CD4-positive, alpha-beta memory T cell (primary cell): ENCODE measurements around the gene HDAC7. TPM values are rescaled to one million over a fixed set of nuclear protein-coding genes. Genes with fewer than 3 reads are reported as not detected.

Experiments
- CTCF ChIA-PET: fragments of 350-600 bp; sonication (Branson Sonifier 250); formaldehyde crosslinking; loops from one replicate; lab custom pipeline; 2021; ENCODE audit warnings: inconsistent platforms; ENCODE audit not compliant: partially characterized antibody; lab: Charles Lee
- POLR2A ChIA-PET: fragments of 350-600 bp; sonication (Branson Sonifier 250); formaldehyde crosslinking; loops from one replicate; lab custom pipeline; 2021; ENCODE audit not compliant: partially characterized antibody; lab: Charles Lee
- DNase-seq, 5 donors: peaks; one replicate each; pipeline versions ENCODE4 v3.0.0 to v3.0.0-alpha.2; 2020 to 2022; ENCODE audit warnings: mixed read lengths in 1 of 5
- H3K27ac ChIP-seq: one replicate; pipeline ENCODE4 v1.7.0; 2013; ENCODE audit warnings: low read depth, low read length
- H3K27me3 ChIP-seq: 2 replicates; pipeline ENCODE4 v1.7.0; 2013; ENCODE audit warnings: mild to moderate bottlenecking, low read length, moderate library complexity; ENCODE audit not compliant: insufficient read depth
- H3K36me3 ChIP-seq: 2 replicates; pipeline ENCODE4 v1.7.0; 2013; ENCODE audit warnings: mild to moderate bottlenecking, low read length, moderate library complexity; ENCODE audit not compliant: insufficient read depth
- H3K4me1 ChIP-seq: 2 replicates; pipeline ENCODE4 v1.7.0; 2013; ENCODE audit warnings: mild to moderate bottlenecking, low read length, moderate library complexity; ENCODE audit not compliant: insufficient read depth
- H3K4me3 ChIP-seq, 2 donors: one replicate each; pipeline ENCODE4 v1.7.0; 2013; ENCODE audit warnings: low read length in 2 of 2, mild to moderate bottlenecking in 1 of 2
- H3K9me3 ChIP-seq, 2 donors: one replicate each; pipeline ENCODE4 v1.7.0; 2013; ENCODE audit warnings: low read length in 2 of 2, control low read depth in 1 of 2; ENCODE audit not compliant: control insufficient read depth in 1 of 2
- H3K27ac Mint-ChIP-seq, 7 donors: one replicate each; pipeline ENCODE4 v1.8.0; 2020 to 2021; ENCODE audit warnings: mixed read lengths in 7 of 7, mild to moderate bottlenecking in 6 of 7, inconsistent platforms in 3 of 7, moderate library complexity in 3 of 7
- H3K27me3 Mint-ChIP-seq, 2 donors: one replicate each; pipeline ENCODE4 v1.8.0; 2020 to 2021; ENCODE audit warnings: mixed read lengths in 2 of 2
- H3K36me3 Mint-ChIP-seq, 2 donors: one replicate each; pipeline ENCODE4 v1.8.0; 2020 to 2021; ENCODE audit warnings: mixed read lengths in 2 of 2, inconsistent platforms in 1 of 2, mild to moderate bottlenecking in 1 of 2
- H3K4me1 Mint-ChIP-seq, 4 donors: one replicate each; pipeline ENCODE4 v1.8.0; 2020 to 2021; ENCODE audit warnings: mixed read lengths in 4 of 4, mild to moderate bottlenecking in 1 of 4
- H3K4me3 Mint-ChIP-seq, 8 donors: one replicate each; pipeline ENCODE4 v1.8.0; 2020 to 2021; ENCODE audit warnings: mixed read lengths in 8 of 8, mild to moderate bottlenecking in 7 of 8, moderate library complexity in 6 of 8, inconsistent platforms in 3 of 8
- H3K9me3 Mint-ChIP-seq, 8 donors: one replicate each; pipeline ENCODE4 v1.8.0; 2020 to 2021; ENCODE audit warnings: mixed read lengths in 8 of 8, mild to moderate bottlenecking in 5 of 8, inconsistent platforms in 3 of 8, moderate library complexity in 1 of 8
- intact Hi-C: fragments of 100-400 bp; cut with micrococcal nuclease; formaldehyde crosslinking; loops from one replicate; pipeline ENCODE4 v1.15.1; 2023
- polyA plus RNA-seq, 2 donors: library from polyadenylated mRNA; unstranded; fragments of 300-500 nt; fragmentation: Illumina TruSeq; gene quantifications; one replicate each; pipeline ENCODE4 v1.2.3, GENCODE V29; 2021
- total RNA-seq, 2 experiments: library from RNA; stranded (reverse); gene quantifications; one replicate each; pipeline ENCODE4 v1.2.3, GENCODE V29; 2021

HDAC7 gene
- total and polyA plus RNA-seq, 4 experiments from 2014 or later, result 7.9 to 142 (median 83.1) TPM

- intact Hi-C loops, result loop anchor here (1.0 kb wide), 3 partner anchors 9 to 16 kb away; no protein-coding TSS in a partner anchor
- Mint-ChIP-seq H3K27me3 (no peaks in the 10 kb centered on the region), H3K4me3 (peak overlapping the region; percentile 9 to 88 (median 83)), H3K36me3 (no peaks in the 10 kb centered on the region), H3K9me3 (peaks cover 0 to 2% (median 0%) of the 10 kb centered on the region in 8 donors), H3K27ac (peak overlapping the region; percentile 93 to 98 (median 96)), H3K4me1 (peaks cover 63 to 92% (median 81%) of the 10 kb centered on the region in 4 donors)
- no peak for DNase-seq
- Histone ChIP-seq H3K27me3 (no peaks in the 10 kb centered on the region), H3K4me1 (peaks cover 93% of the 10 kb centered on the region), H3K36me3 (no peaks in the 10 kb centered on the region), H3K27ac (peak overlapping the region; percentile 53), H3K4me3 (no peak overlapping the region), H3K9me3 (no peaks in the 10 kb centered on the region)
- POLR2A ChIA-PET, result interaction anchor here (0.9 to 19.2 kb wide), 6 partner anchors 9 to 119 kb away, joined by 3 to 516 read pairs (median 10); partner anchors contain the start of gene RPAP3
- CTCF ChIA-PET, result interaction anchor here (0.7 to 22.4 kb wide), 7 partner anchors 8 to 82 kb away, joined by 3 to 568 read pairs (median 10); no protein-coding TSS in a partner anchor
Measured at GRCh38 chr12:47824635-47825034, 4.9 kb upstream of the HDAC7 start.

GRCh38 chr12:47824198-47824597, 4.5 kb upstream of the HDAC7 start:
- Histone ChIP-seq H3K36me3 (no peaks in the 10 kb centered on the region), H3K4me3 (peak overlapping the region in 1 of 2 donors; percentile 0), H3K9me3 (no peaks in the 10 kb centered on the region), H3K27ac (peak overlapping the region; percentile 53), H3K4me1 (peaks cover 89% of the 10 kb centered on the region), H3K27me3 (no peaks in the 10 kb centered on the region)
- DNase-seq, result peak; percentile 60 to 84 (median 66)
- Mint-ChIP-seq H3K27ac (peak overlapping the region; percentile 93 to 98 (median 96)), H3K4me1 (peaks cover 61 to 88% (median 76%) of the 10 kb centered on the region in 4 donors), H3K9me3 (peaks cover 0 to 2% (median 0%) of the 10 kb centered on the region in 8 donors), H3K27me3 (no peaks in the 10 kb centered on the region), H3K4me3 (peak overlapping the region; percentile 71 to 88 (median 83)), H3K36me3 (no peaks in the 10 kb centered on the region)
- intact Hi-C loops, result loop anchor here (1.0 kb wide), 3 partner anchors 9 to 16 kb away; no protein-coding TSS in a partner anchor
- ChIA-PET CTCF (interaction anchor here (0.7 to 22.4 kb wide), 7 partner anchors 8 to 82 kb away, joined by 3 to 568 read pairs (median 10); no protein-coding TSS in a partner anchor), POLR2A (interaction anchor here (0.9 to 19.2 kb wide), 6 partner anchors 9 to 118 kb away, joined by 3 to 516 read pairs (median 10); partner anchors contain the start of gene RPAP3)

DNA sequence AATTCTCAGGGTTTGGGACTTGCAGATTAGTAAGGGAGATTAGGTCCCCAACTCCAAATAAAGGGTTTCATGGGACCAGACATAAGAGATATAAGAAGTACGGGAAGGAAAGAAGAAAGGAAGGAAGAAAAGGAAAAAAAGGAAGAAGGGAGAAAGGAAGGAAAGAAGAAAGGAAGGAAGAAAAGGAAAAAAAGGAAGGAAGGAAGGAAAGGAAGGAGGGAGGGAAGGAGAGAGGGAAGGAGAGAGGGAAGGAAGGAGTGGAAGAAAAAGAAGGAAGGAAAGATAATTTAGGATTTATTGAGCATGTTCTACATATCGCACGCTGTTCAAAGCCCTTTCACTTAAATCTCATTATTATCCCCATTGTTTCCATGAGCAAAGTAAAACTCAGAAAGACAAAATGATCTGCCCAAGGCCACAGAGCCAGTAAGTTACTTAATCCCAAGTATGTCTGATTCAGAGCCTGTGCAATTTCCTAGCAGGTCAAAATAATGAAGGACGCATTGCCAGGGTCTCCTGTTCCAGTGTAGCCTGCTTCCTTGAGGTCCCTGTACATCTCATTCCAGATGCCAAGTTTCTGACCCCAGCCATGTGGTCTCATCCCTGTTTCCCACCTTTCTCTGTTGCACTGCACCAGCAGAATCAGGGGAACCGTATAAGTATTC, 3.9 kb upstream of the HDAC7 start:
- CTCF ChIA-PET, result interaction anchor here (0.7 to 22.4 kb wide), 7 partner anchors 9 to 56 kb away, joined by 3 to 568 read pairs (median 12); no protein-coding TSS in a partner anchor
- Mint-ChIP-seq H3K9me3 (peaks cover 0 to 2% (median 0%) of the 10 kb centered on the region in 8 donors), H3K27me3 (no peaks in the 10 kb centered on the region), H3K4me1 (peaks cover 58 to 84% (median 73%) of the 10 kb centered on the region in 4 donors), H3K4me3 (peak overlapping the region in 7 of 8 donors; percentile 71 to 88 (median 83)), H3K27ac (peak overlapping the region; percentile 93 to 98 (median 96)), H3K36me3 (peaks cover 0 to under 1% of the 10 kb centered on the region in 2 donors)
- intact Hi-C loops, result loop anchor here (1.0 kb wide), 3 partner anchors 10 to 15 kb away; no protein-coding TSS in a partner anchor
- Histone ChIP-seq H3K27me3 (no peaks in the 10 kb centered on the region), H3K4me3 (no peak overlapping the region), H3K27ac (peak overlapping the region; percentile 53), H3K9me3 (no peaks in the 10 kb centered on the region), H3K4me1 (peaks cover 86% of the 10 kb centered on the region), H3K36me3 (no peaks in the 10 kb centered on the region)
- no peak for DNase-seq
- POLR2A ChIA-PET, result interaction anchor here (1.9 to 19.2 kb wide), 7 partner anchors 10 to 117 kb away, joined by 4 to 516 read pairs (median 38); partner anchors contain the start of gene RPAP3

DNA sequence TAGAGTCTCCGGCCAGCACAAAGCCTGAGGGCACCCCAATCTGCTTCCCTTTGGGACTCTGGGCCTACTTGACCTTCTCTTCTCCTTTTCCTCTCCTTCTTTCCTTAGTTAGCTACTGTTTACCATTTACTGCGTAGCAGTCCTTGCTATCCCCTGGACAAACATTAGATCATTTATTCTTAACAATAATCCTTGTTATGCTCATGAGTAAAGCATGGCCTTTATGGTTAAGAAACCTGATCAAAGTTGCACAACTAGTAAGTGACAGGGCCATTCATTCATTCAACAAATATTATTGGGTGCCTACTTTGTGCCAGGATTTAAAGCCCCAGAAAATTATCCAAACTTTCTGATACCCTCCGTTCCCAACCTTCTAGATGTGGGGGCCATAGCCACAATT, 3.2 kb upstream of the HDAC7 start:
- intact Hi-C loops, result no loop called here
- Mint-ChIP-seq H3K9me3 (peaks cover 0 to 2% (median 0%) of the 10 kb centered on the region in 8 donors), H3K27me3 (no peaks in the 10 kb centered on the region), H3K4me1 (peaks cover 56 to 84% (median 72%) of the 10 kb centered on the region in 4 donors), H3K27ac (peak overlapping the region; percentile 14 to 93 (median 80)), H3K4me3 (peak overlapping the region in 3 of 8 donors; percentile 27 to 53 (median 50)), H3K36me3 (peaks cover 0 to 5% of the 10 kb centered on the region in 2 donors)
- DNase-seq, result no peak
- peaks cover 86% of the 10 kb centered on the region for H3K4me1 ChIP-seq
- ChIA-PET POLR2A (interaction anchor here (7.1 to 8.2 kb wide), 2 partner anchors 10 to 13 kb away, joined by 196 to 270 read pairs; no protein-coding TSS in a partner anchor), CTCF (interaction anchor here (0.7 to 6.9 kb wide), 4 partner anchors 10 to 80 kb away, joined by 3 to 223 read pairs (median 37); no protein-coding TSS in a partner anchor)
- no peaks in the 10 kb centered on the region for H3K36me3 ChIP-seq
- no peak overlapping the region for H3K4me3 ChIP-seq
- H3K27ac ChIP-seq, result no peak overlapping the region
- H3K9me3 ChIP-seq, result no peaks in the 10 kb centered on the region
- no peaks in the 10 kb centered on the region for H3K27me3 ChIP-seq

DNA sequence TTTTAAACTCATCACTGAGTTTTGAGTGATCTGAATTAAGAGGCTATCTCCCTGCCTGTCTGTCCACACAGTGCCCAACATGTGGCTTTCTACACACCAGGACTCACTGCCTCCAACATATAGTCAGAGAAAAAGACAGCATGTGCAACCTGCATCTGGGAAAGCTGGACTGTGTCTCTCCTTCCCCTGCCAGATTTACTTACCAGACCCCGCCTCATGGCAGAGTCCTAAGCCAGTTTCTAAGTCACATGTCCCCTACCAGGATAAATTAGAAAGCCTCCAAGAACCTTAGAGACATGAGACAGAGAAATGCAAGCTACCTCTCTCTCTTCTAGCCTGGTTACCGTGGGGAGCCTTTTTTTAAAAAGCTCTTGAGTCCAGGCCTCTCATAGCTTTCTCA, 2.7 kb upstream of the HDAC7 start:
- DNase-seq, result no peak
- Mint-ChIP-seq H3K36me3 (peaks cover 0 to 5% of the 10 kb centered on the region in 2 donors), H3K27me3 (no peaks in the 10 kb centered on the region), H3K27ac (peak overlapping the region; percentile 72 to 97 (median 83)), H3K4me1 (peaks cover 59 to 87% (median 76%) of the 10 kb centered on the region in 4 donors), H3K4me3 (peak overlapping the region in 4 of 8 donors; percentile 15 to 38 (median 30)), H3K9me3 (peaks cover 0 to 2% (median 0%) of the 10 kb centered on the region in 8 donors)
- Histone ChIP-seq H3K9me3 (no peaks in the 10 kb centered on the region), H3K4me1 (peaks cover 87% of the 10 kb centered on the region), H3K36me3 (no peaks in the 10 kb centered on the region), H3K27ac (no peak overlapping the region), H3K4me3 (no peak overlapping the region), H3K27me3 (no peaks in the 10 kb centered on the region)
- ChIA-PET POLR2A (interaction anchor here (7.1 to 8.2 kb wide), 2 partner anchors 11 to 12 kb away, joined by 196 to 270 read pairs; no protein-coding TSS in a partner anchor), CTCF (interaction anchor here (0.7 to 6.9 kb wide), 4 partner anchors 9 to 80 kb away, joined by 3 to 223 read pairs (median 37); no protein-coding TSS in a partner anchor)
- intact Hi-C loops, result no loop called here

DNA sequence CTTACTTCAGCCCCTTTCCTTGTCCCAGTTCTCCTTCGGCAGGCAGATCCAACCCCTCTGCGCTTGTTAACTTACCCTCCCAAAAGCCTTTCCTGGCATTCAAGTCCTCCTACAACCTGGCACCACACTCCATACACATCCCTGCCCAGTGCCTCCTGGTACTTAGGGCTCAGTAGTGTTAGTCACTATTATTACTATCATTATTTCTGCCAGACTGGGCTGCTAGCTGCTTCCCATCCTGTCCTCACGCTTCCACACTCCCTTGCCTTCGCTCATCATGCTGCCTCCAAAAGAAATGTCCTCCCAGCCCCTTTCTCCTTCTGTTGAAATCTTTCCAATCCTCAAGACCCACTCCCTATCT, 1.6 kb upstream of the HDAC7 start:
- intact Hi-C loops, result no loop called here
- Histone ChIP-seq H3K27ac (peak overlapping the region; percentile 79), H3K4me1 (peaks cover 87% of the 10 kb centered on the region), H3K36me3 (no peaks in the 10 kb centered on the region), H3K4me3 (no peak overlapping the region), H3K27me3 (no peaks in the 10 kb centered on the region), H3K9me3 (no peaks in the 10 kb centered on the region)
- ChIA-PET POLR2A (interaction anchor here (1.2 to 8.2 kb wide), 3 partner anchors 11 to 114 kb away, joined by 4 to 270 read pairs (median 196); no protein-coding TSS in a partner anchor), CTCF (interaction anchor here (2.4 to 6.9 kb wide), 3 partner anchors 8 to 79 kb away, joined by 13 to 223 read pairs (median 61); no protein-coding TSS in a partner anchor)
- Mint-ChIP-seq H3K27ac (peak overlapping the region; percentile 89 to 98 (median 96)), H3K27me3 (no peaks in the 10 kb centered on the region), H3K9me3 (peaks cover 0 to 2% (median 0%) of the 10 kb centered on the region in 8 donors), H3K4me3 (peak overlapping the region in 7 of 8 donors; percentile 57 to 96 (median 91)), H3K36me3 (peaks cover 0 to 9% of the 10 kb centered on the region in 2 donors), H3K4me1 (peaks cover 61 to 87% (median 77%) of the 10 kb centered on the region in 4 donors)
- no peak for DNase-seq
